Activated T-cell treated with anti-CD3 and anti-CD28 coated beads, Interleukin-2, amount 50 U/mL, for 72 hours (primary cell): ENCODE results near the gene MTHFD2L. TPM values are rescaled to one million over a fixed set of nuclear protein-coding genes. Genes with fewer than 3 reads are reported as not detected.
A peak's percentile ranks its signal among the peaks of the same experiment; 100 is the strongest.
"Not testable (repeated sequence)": the region's sequence is repeated elsewhere in the genome, so short reads cannot be mapped to it uniquely, and the experiment has no call there.

Experiments
- ATAC-seq, 2 donors: fragments of 150-1000 bp; cut with Tn5 transposase; replicated peaks in 1 of 2; 2 replicates each; pipeline ENCODE4 v1.10.0; 2021; ENCODE audit warnings: moderate library complexity in 2 of 2, mild to moderate bottlenecking in 1 of 2
- DNase-seq, 2 donors: peaks; one replicate each; pipeline ENCODE4 v3.0.0; 2021 to 2022; ENCODE audit warnings: mixed read lengths in 1 of 2
- H3K27ac Mint-ChIP-seq: one replicate; pipeline ENCODE4 v1.8.0; 2022; ENCODE audit warnings: mild to moderate bottlenecking, moderate library complexity, mixed read lengths
- H3K27me3 Mint-ChIP-seq: one replicate; pipeline ENCODE4 v1.8.0; 2022; ENCODE audit warnings: low read depth, mixed read lengths
- H3K36me3 Mint-ChIP-seq, 2 donors: one replicate each; pipeline ENCODE4 v1.8.0; 2022; ENCODE audit warnings: mixed read lengths in 2 of 2, mild to moderate bottlenecking in 1 of 2; ENCODE audit not compliant: insufficient read depth in 2 of 2
- H3K4me1 Mint-ChIP-seq: one replicate; pipeline ENCODE4 v1.8.0; 2022; ENCODE audit warnings: low read depth, mixed read lengths
- H3K4me3 Mint-ChIP-seq, 2 donors: one replicate each; pipeline ENCODE4 v1.8.0; 2022; ENCODE audit warnings: mild to moderate bottlenecking in 2 of 2, mixed read lengths in 2 of 2, moderate library complexity in 2 of 2
- H3K9me3 Mint-ChIP-seq, 2 donors: one replicate each; pipeline ENCODE4 v1.8.0; 2022; ENCODE audit warnings: mixed read lengths in 2 of 2
- total RNA-seq, 2 donors: library from RNA; stranded (reverse); gene quantifications; one replicate each; pipeline ENCODE4 v1.2.3, GENCODE V29; 2022

MTHFD2L gene
- total RNA-seq, 2 donors from 2014 or later: 7.6 to 9.7 TPM

GRCh38 chr4:74120086-74120485, 37.8 kb upstream of the MTHFD2L start:
- Mint-ChIP-seq H3K27ac (no peak overlapping the region), H3K4me1 (no peaks in the 10 kb centered on the region), H3K27me3 (no peaks in the 10 kb centered on the region), H3K4me3 (no peak overlapping the region), H3K36me3 (no peaks in the 10 kb centered on the region), H3K9me3 (no peaks in the 10 kb centered on the region)
- DNase-seq (no peak), ATAC-seq (no peak)

- ATAC-seq (no peak), DNase-seq (no peak)
- Mint-ChIP-seq H3K36me3 (no peaks in the 10 kb centered on the region), H3K4me3 (no peak overlapping the region), H3K27me3 (no peaks in the 10 kb centered on the region), H3K27ac (no peak overlapping the region), H3K9me3 (no peaks in the 10 kb centered on the region), H3K4me1 (no peaks in the 10 kb centered on the region)
These were observed 36.0 kb upstream of the MTHFD2L start for GRCh38 chr4:74121643-74122579.

- no peak overlapping the region for H3K27ac Mint-ChIP-seq
- no peaks in the 10 kb centered on the region for H3K36me3 Mint-ChIP-seq
- H3K27me3 Mint-ChIP-seq: peaks cover 6% of the 10 kb centered on the region
- H3K4me1 Mint-ChIP-seq: no peaks in the 10 kb centered on the region
- ATAC-seq (no peak), DNase-seq (no peak)
- no peak overlapping the region for H3K4me3 Mint-ChIP-seq
- H3K9me3 Mint-ChIP-seq: no peaks in the 10 kb centered on the region
These were observed 34.7 kb upstream of the MTHFD2L start for GRCh38 chr4:74123065-74123728.

GRCh38 chr4:74125029-74125428, 32.9 kb upstream of the MTHFD2L start:
- DNase-seq (no peak), ATAC-seq (no peak)
- Mint-ChIP-seq H3K27ac (no peak overlapping the region), H3K36me3 (peaks cover 0 to 4% of the 10 kb centered on the region in 2 donors), H3K27me3 (peaks cover 13% of the 10 kb centered on the region), H3K9me3 (peaks cover 2% of the 10 kb centered on the region in 2 donors), H3K4me1 (no peaks in the 10 kb centered on the region), H3K4me3 (no peak overlapping the region)

- Mint-ChIP-seq H3K36me3 (peaks cover 2 to 4% of the 10 kb centered on the region in 2 donors), H3K27me3 (peaks cover 13% of the 10 kb centered on the region), H3K4me1 (no peaks in the 10 kb centered on the region), H3K4me3 (no peak overlapping the region), H3K9me3 (peaks cover 2% of the 10 kb centered on the region in 2 donors), H3K27ac (no peak overlapping the region)
- DNase-seq: no peak
- no peak for ATAC-seq
These were observed 30.2 kb upstream of the MTHFD2L start for GRCh38 chr4:74127745-74128144.

GRCh38 chr4:74130843-74131242, 27.1 kb upstream of the MTHFD2L start:
- H3K27me3 Mint-ChIP-seq: peaks cover 13% of the 10 kb centered on the region
- H3K4me1 Mint-ChIP-seq, H3K27ac Mint-ChIP-seq, H3K36me3 Mint-ChIP-seq, H3K9me3 Mint-ChIP-seq, ATAC-seq, DNase-seq, H3K4me3 Mint-ChIP-seq: not testable (repeated sequence)

- not testable (repeated sequence) for ATAC-seq, H3K4me1 Mint-ChIP-seq, DNase-seq, H3K36me3 Mint-ChIP-seq, H3K4me3 Mint-ChIP-seq, H3K27ac Mint-ChIP-seq, H3K9me3 Mint-ChIP-seq
- H3K27me3 Mint-ChIP-seq: peaks cover 17% of the 10 kb centered on the region
These were observed 25.7 kb upstream of the MTHFD2L start for GRCh38 chr4:74132188-74132587.

GRCh38 chr4:74132944-74133343, 25.0 kb upstream of the MTHFD2L start:
- peaks cover 13% of the 10 kb centered on the region for H3K27me3 Mint-ChIP-seq
- no peak overlapping the region for H3K27ac Mint-ChIP-seq
- DNase-seq (no peak), ATAC-seq (no peak)
- peaks cover 2 to 4% of the 10 kb centered on the region in 2 donors for H3K36me3 Mint-ChIP-seq
- no peaks in the 10 kb centered on the region for H3K4me1 Mint-ChIP-seq
- H3K9me3 Mint-ChIP-seq: peaks cover 2% of the 10 kb centered on the region in 2 donors
- no peak overlapping the region for H3K4me3 Mint-ChIP-seq

GRCh38 chr4:74133786-74134499, 24.0 kb upstream of the MTHFD2L start:
- Mint-ChIP-seq H3K27me3 (peaks cover 13% of the 10 kb centered on the region), H3K27ac (no peak overlapping the region), H3K9me3 (peaks cover 2% of the 10 kb centered on the region in 2 donors), H3K4me1 (no peaks in the 10 kb centered on the region), H3K4me3 (no peak overlapping the region), H3K36me3 (peaks cover 2 to 4% of the 10 kb centered on the region in 2 donors)
- DNase-seq (peak; percentile 59 to 61), ATAC-seq (peak in 1 of 2 donors; percentile 58)

GRCh38 chr4:74134500-74134852, 23.4 kb upstream of the MTHFD2L start:
- Mint-ChIP-seq H3K4me1 (no peaks in the 10 kb centered on the region), H3K27me3 (peaks cover 8% of the 10 kb centered on the region), H3K9me3 (no peaks in the 10 kb centered on the region), H3K36me3 (peaks cover under 1 to 2% of the 10 kb centered on the region in 2 donors), H3K4me3 (no peak overlapping the region), H3K27ac (peak overlapping the region; percentile 61)
- ATAC-seq (no peak), DNase-seq (no peak)

GRCh38 chr4:74146581-74147129, 11.3 kb upstream of the MTHFD2L start:
- no peak overlapping the region for H3K4me3 Mint-ChIP-seq
- no peak for ATAC-seq
- H3K27ac Mint-ChIP-seq: no peak overlapping the region
- H3K4me1 Mint-ChIP-seq: no peaks in the 10 kb centered on the region
- H3K27me3 Mint-ChIP-seq: peaks cover 12% of the 10 kb centered on the region
- no peaks in the 10 kb centered on the region for H3K36me3 Mint-ChIP-seq
- H3K9me3 Mint-ChIP-seq: peaks cover 0 to 5% of the 10 kb centered on the region in 2 donors
- no peak for DNase-seq

GRCh38 chr4:74148205-74148604, 9.7 kb upstream of the MTHFD2L start:
- H3K27me3 Mint-ChIP-seq: peaks cover 7% of the 10 kb centered on the region
- no peak overlapping the region for H3K27ac Mint-ChIP-seq
- DNase-seq (no peak), ATAC-seq (no peak)
- no peaks in the 10 kb centered on the region for H3K4me1 Mint-ChIP-seq
- peaks cover 0 to 5% of the 10 kb centered on the region in 2 donors for H3K9me3 Mint-ChIP-seq
- no peaks in the 10 kb centered on the region for H3K36me3 Mint-ChIP-seq
- H3K4me3 Mint-ChIP-seq: no peak overlapping the region

GRCh38 chr4:74152836-74153235, 5.1 kb upstream of the MTHFD2L start:
- DNase-seq: no peak
- Mint-ChIP-seq H3K4me3 (no peak overlapping the region), H3K4me1 (peaks cover 10% of the 10 kb centered on the region), H3K27me3 (peaks cover 24% of the 10 kb centered on the region), H3K9me3 (no peaks in the 10 kb centered on the region), H3K27ac (no peak overlapping the region), H3K36me3 (no peaks in the 10 kb centered on the region)
- ATAC-seq: no peak
